ENCODE measurements around the gene HNRNPLL.

GRCh38 chr2:38627391-38627790, 24.7 kb upstream of the HNRNPLL start:
- TF ChIP-seq SOX5 (CRISPR knock-in tag; IDR thresholded peaks at IDR 0.05; ENCODE audit: borderline replicate concordance), result no peak
- no peak for TF ChIP-seq SIN3A (IDR thresholded peaks at IDR 0.05; ENCODE audit: borderline replicate concordance, low read depth, low read length)
- no peak for TF ChIP-seq E2F1 (CRISPR knock-in tag; IDR thresholded peaks at IDR 0.05)
- TF ChIP-seq ZBTB38 (CRISPR knock-in tag; IDR thresholded peaks at IDR 0.05), result no peak
- no peak for TF ChIP-seq USF2 (IDR thresholded peaks at IDR 0.05; ENCODE audit: low read depth, low read length)
- TF ChIP-seq USF2 (CRISPR knock-in tag; IDR thresholded peaks at IDR 0.05; ENCODE audit: borderline replicate concordance), result no peak
- no peak for TF ChIP-seq ZSCAN30 (CRISPR knock-in tag; IDR thresholded peaks at IDR 0.05)
- TF ChIP-seq SRSF9 (IDR thresholded peaks at IDR 0.05; ENCODE audit: borderline replicate concordance, insufficient read depth, low read depth, low read length, poor library complexity, severe bottlenecking), result no peak
- no peak for TF ChIP-seq ZNF550 (CRISPR knock-in tag; IDR thresholded peaks at IDR 0.05; ENCODE audit: borderline replicate concordance)
- no peak for TF ChIP-seq DMAP1 (CRISPR knock-in tag; IDR thresholded peaks at IDR 0.05)
- no peak for TF ChIP-seq STAT6 (CRISPR knock-in tag; IDR thresholded peaks at IDR 0.05; ENCODE audit: borderline replicate concordance)
- TF ChIP-seq PRDM15 (CRISPR knock-in tag; IDR thresholded peaks at IDR 0.05), result no peak
- TF ChIP-seq NBN (conservative IDR thresholded peaks at IDR 0.05), result no peak
